Measurements from ENCODE around the gene GALNT6. TPM values are rescaled to one million over a fixed set of nuclear protein-coding genes. Genes with fewer than 3 reads are reported as not detected.

The GALNT6 gene
- total RNA-seq, 1 experiment from 2014 or later = 9.8 TPM

DNA sequence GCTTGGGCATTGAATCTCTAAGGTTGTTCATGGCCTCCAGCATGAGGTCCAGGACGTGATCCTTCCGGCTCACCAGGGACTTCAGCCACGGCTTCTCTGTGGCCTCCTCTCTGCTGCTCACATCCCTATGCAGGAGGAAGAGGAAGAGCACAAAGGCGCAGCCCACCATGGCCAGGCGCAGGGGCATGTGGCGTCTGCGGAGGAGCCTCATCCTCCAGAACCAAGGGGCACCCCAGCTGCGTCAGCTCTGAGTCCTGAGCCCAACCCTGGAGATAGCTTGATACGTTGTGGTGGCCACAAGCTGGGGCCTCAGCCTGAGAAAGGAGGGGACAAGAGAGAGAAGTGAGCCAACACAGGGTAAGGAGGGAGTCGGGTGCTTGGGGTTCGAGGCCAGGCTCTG is 11.6 kb downstream of the GALNT6 start:
- Histone ChIP-seq H2BK15ac (ENCODE audit: low read depth, low read length) (no peak overlapping the region), H4K8ac (replicated peaks; ENCODE audit: insufficient read length, low read depth, low read length) (no peak overlapping the region), H4K5ac (ENCODE audit: insufficient read length, low read depth, low read length) (no peak overlapping the region), H3K9ac (ENCODE audit: extremely low read depth, insufficient read length, low read length) (no peak overlapping the region), H3K56ac (ENCODE audit: insufficient read length, low read depth, low read length) (no peak overlapping the region), H3K23me2 (ENCODE audit: insufficient read length, low read depth, low read length, poor library complexity, severe bottlenecking) (peaks cover 2% of the 10 kb centered on the region), H2BK120ac (ENCODE audit: low read depth, low read length, poor library complexity, severe bottlenecking) (no peak overlapping the region), H3K9me3 (ENCODE audit: control insufficient read depth, low read depth, low read length) (no peaks in the 10 kb centered on the region), H3K4me2 (ENCODE audit: insufficient read depth, insufficient read length, low read length) (no peak overlapping the region), H2BK5ac (ENCODE audit: insufficient read length, low read length) (no peak overlapping the region), H3T11ph (ENCODE audit: low read length) (no peak overlapping the region), H3K14ac (ENCODE audit: insufficient read depth, low read length) (no peak overlapping the region), H3K79me1 (ENCODE audit: insufficient read depth, low read depth, low read length, poor library complexity, severe bottlenecking) (no peaks in the 10 kb centered on the region), H2BK20ac (ENCODE audit: low read depth, low read length, poor library complexity, severe bottlenecking) (no peak overlapping the region), H3K27me3 (ENCODE audit: insufficient read depth, low read length) (no peaks in the 10 kb centered on the region), H2AK5ac (ENCODE audit: insufficient read length, low read length) (no peak overlapping the region), H3K23ac (ENCODE audit: insufficient read length, low read depth, low read length) (no peak overlapping the region), H3K79me2 (ENCODE audit: insufficient read depth, low read length) (no peaks in the 10 kb centered on the region), H4K20me1 (ENCODE audit: control insufficient read depth, insufficient read depth, insufficient read length) (no peaks in the 10 kb centered on the region), H3K18ac (ENCODE audit: insufficient read length, low read depth, low read length) (no peak overlapping the region), H4K91ac (ENCODE audit: insufficient read length, low read depth, low read length) (no peak overlapping the region), H3K4ac (ENCODE audit: low read depth, low read length) (no peak overlapping the region), H2BK12ac (ENCODE audit: insufficient read length, low read depth, low read length) (no peak overlapping the region), H2AFZ (ENCODE audit: low read length) (no peak overlapping the region), H3K27ac (ENCODE audit: insufficient read length, low read depth, low read length) (no peak overlapping the region), H3K4me1 (ENCODE audit: insufficient read depth, low read length) (peaks cover 14% of the 10 kb centered on the region)
- Mint-ChIP-seq H3K4me3 (no peak overlapping the region), H3K27me3 (ENCODE audit: low read depth) (no peaks in the 10 kb centered on the region), H3K9me3 (no peaks in the 10 kb centered on the region), H3K4me1 (peaks cover 31% of the 10 kb centered on the region in 2 experiments), H3K36me3 (ENCODE audit: insufficient read depth in 1 of 3, low read depth in 3 of 3) (peaks cover 3 to 55% (median 49%) of the 10 kb centered on the region in 3 experiments; a peak in 6 of 7 replicates), H3K27ac (no peak overlapping the region; a peak in 1 of 7 replicates)
- WGBS (ENCODE audit: extremely low coverage, insufficient read length, low lambda C conversion rate) = no CpG with 5 or more reads among the region's 11 CpGs
- DNase-seq = no peak
- TF ChIP-seq, protein P1, sequence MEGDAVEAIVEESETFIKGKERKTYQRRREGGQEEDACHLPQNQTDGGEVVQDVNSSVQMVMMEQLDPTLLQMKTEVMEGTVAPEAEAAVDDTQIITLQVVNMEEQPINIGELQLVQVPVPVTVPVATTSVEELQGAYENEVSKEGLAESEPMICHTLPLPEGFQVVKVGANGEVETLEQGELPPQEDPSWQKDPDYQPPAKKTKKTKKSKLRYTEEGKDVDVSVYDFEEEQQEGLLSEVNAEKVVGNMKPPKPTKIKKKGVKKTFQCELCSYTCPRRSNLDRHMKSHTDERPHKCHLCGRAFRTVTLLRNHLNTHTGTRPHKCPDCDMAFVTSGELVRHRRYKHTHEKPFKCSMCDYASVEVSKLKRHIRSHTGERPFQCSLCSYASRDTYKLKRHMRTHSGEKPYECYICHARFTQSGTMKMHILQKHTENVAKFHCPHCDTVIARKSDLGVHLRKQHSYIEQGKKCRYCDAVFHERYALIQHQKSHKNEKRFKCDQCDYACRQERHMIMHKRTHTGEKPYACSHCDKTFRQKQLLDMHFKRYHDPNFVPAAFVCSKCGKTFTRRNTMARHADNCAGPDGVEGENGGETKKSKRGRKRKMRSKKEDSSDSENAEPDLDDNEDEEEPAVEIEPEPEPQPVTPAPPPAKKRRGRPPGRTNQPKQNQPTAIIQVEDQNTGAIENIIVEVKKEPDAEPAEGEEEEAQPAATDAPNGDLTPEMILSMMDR (conservative IDR thresholded peaks at IDR 0.05) = no peak

Data from H9 (cell line).